ENCODE data around the gene NDUFV2.

NDUFV2 gene

DNA sequence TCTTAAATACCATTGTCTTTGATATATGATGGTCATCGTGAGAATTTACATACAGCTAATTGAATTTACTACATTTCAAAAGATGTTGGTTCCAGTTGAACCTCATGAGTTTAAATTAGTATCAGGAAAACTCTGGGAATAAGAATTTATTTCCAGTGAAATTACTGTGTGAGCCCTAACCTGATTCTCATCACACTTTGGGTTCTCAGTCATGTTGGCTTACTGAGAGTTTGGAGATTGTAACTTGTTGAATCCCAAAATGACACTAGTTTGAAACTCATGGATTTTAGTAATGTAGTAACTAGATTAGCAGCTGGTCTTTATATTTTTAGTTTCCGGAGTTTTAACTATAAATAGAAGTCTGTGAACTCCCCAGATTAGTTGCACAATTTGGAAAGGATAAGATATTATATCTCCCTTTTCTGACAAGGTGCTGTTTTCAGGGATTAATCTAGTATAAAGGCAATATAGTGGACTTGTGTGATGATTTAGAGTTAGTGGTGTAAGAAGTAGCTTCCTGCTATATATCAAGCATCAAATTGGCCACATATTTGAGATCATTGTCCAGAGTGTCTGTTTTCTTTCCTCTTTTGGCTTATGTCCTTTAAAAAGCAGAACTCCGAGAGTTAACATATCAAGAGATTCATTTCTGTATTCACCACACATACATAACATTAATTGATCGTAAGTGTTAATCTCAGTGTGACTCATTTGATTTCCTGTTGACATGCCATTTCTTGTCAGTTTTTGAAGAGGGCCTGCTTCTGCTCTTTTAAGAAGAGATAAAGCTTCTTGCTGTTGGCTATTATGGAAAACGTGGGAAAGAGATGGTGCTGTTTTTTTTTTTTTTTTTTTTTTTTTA is 15.7 kb downstream of the NDUFV2 start:
- peak; percentile 66 for DNase-seq (ENCODE audit: low spot score)

DNA sequence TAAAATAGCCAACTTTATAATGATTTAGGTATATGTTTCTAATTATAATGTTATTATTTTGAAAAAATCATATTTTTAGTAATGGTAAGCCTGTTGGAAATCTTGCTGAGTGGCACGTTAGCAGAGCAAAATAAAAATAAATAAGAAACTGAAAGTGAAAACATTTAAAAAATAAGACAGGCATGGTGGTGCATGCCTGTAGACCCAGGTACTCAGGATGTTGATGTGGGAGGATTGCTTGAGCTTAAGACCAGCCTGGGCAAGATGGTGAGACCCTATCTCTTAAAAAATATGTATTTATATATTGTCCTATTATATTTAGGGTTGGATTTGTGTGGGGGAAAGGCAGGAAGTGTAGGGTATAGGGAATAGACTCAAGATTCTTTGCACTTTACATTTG is 18.3 kb downstream of the NDUFV2 start:
- peak; percentile 35 for DNase-seq (ENCODE audit: low spot score)

DNA sequence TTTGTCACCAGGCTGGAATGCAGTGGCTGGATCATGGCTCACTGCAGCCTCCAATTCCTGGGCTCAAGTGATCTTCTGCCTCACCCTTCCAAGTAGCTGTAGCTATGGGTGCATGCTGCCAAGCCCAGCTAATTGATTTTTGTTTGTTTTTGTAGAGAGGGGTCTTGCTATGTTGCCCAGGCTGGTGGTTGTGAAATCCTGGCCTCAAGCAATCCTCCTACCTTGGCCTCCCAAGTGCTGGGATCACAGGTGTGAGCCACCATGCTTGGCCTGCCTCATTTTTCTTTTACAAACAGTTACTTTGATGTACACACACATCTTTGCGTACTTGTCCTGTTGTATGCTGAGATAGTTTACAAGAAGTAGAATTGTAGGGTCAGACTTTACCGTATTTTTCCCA is 21.0 kb downstream of the NDUFV2 start:
- no peak for DNase-seq (ENCODE audit: low spot score)

DNA sequence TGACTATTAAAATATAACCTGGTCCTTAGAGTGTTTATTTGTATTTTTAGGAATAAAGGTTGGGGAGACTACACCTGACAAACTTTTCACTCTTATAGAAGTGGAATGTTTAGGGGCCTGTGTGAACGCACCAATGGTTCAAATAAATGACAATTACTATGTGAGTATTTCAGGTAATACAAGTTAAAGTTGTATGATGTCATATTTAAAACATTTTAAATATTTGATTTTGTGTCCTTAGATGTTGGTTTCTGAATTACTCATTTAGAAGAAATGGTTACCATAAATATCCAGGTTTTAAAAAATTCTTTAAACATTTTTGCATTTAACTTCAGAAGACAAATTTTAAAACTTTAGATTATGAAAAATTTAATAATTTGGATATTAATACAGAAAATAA is 22.3 kb downstream of the NDUFV2 start:
- no peak for DNase-seq (ENCODE audit: low spot score)

DNA sequence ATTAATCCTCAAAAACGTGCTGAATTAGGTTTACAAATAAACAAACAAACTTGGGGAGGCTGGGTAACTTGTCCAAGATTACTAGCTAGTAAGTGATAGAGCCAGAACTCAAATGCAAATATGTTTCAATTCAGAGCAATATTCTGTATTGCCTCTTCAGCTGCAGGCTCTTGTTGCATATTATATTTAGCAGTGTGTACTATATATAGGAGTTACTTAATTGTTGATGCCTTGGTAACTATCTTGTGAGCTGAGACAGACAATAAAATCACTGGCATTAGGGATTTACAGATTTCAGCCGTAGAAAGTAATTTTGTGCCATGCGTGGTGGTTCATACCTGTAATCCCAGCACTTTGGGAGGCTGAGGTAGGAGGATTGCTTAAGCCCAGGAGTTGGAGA is 23.8 kb downstream of the NDUFV2 start:
- DNase-seq (ENCODE audit: low spot score): no peak

DNA sequence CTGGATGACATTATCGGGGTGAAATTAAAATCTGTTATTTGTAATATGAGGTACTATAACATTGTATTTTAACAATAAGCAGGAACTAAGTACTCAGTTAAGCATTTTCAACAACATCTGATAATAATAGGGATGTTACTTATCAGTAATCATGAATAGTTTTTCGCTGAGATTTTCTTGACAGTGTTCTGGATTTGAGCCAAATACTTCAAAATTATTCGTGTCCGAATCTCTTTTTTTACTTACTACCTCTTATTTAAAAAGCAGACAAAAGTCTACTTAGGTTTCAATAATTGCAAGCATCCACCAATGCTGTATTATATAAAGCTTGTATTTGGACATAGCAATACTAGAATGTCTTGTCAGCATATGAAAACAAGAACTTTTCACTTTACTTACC is 27.7 kb downstream of the NDUFV2 start:
- DNase-seq (ENCODE audit: low spot score): no peak

DNA sequence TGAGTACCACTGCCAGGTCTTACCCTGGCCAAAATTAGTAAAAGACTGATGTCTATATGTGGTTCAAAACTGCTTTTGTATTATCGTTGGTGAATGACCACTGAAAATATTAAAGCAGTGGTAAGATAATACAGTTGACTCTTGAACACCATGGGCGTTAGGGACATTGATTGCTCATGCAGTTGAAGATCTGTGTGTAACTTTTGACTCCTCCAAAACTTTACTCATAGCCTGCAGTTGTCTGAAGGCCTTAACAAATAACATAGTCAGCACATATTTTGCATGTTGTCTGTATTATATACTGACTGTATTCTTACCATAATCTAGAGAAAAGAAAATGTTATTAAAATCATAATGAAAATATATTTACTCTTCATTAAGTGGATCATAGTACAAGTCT is 28.3 kb downstream of the NDUFV2 start:
- DNase-seq (ENCODE audit: low spot score): no peak

DNA sequence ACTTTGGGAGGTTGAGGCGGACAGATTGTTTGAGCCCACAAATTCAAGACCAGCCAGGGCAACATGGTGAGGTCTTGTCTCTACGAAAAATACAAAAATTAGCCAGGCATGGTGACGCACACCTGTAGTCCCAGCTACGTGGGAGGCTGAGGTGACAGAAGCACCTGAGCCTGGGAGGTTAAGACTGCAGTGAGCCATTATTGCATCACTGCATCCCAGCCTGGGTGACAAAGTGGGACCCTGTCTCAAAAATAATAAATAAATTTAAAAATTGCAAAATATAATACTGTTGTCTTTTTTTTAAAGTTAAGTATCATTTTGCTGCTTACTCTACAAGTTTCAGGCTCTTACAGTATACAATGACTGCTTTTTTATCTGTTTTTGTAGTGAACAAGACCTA is 30.1 kb downstream of the NDUFV2 start:
- DNase-seq (ENCODE audit: low spot score): no peak

DNA sequence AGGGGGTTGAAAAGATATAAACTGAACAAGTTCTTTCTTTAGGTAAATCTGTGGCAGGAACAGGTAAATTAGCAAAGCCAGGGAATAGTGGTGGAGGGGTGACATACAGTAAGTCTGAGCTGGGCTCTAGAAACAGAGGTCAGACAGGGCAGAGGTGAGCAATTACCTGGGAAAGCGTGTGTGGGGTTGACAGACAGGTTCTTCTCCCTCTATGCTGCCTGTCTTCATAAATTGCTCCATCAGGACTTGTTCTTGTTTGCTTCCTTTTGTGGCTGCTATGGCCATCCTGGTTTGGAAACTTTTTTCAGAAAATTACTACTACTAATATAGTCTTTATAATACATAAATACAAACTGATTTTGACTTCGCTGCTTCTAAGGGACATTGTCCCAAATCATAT is 30.7 kb downstream of the NDUFV2 start:
- no peak for DNase-seq (ENCODE audit: low spot score)

DNA sequence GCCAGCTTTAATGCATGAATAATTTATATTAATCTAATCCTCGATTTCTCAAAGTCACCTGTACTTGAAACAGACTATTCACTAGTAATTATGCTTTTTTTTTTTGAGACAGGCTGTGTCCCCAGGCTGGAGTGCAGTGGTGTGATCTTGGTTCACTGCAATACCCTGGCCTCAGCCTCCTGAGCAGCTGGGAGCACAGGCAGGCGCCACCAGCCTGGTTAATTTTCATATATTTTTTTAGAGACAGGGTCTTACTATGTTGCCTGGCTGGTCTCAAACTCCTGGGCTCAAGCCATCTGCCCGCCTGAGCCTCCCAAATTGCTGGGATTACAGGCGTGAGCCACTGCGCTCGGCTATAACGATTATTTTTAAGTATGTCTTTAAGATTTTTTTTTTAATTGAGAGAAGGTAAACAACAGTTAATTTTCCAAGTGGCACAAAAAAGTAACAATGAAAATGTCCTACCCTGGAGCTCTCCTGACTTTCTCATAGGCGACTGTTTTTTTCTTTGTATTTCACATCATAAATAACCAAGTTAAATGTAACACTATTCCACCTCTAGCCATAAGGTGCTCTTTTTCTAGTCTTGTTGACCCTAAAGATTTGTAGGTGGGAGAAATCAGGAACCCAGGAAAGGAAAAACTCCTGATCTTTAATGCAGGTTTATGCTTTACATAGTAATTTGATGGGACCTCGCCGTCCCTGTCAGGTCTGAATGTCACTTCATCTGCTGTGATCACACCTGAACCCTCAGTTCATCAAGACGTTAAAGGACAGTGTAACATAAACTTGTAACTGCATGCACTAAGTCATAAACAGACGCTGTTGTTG is 32.8 kb downstream of the NDUFV2 start:
- DNase-seq (ENCODE audit: low spot score): no peak

DNA sequence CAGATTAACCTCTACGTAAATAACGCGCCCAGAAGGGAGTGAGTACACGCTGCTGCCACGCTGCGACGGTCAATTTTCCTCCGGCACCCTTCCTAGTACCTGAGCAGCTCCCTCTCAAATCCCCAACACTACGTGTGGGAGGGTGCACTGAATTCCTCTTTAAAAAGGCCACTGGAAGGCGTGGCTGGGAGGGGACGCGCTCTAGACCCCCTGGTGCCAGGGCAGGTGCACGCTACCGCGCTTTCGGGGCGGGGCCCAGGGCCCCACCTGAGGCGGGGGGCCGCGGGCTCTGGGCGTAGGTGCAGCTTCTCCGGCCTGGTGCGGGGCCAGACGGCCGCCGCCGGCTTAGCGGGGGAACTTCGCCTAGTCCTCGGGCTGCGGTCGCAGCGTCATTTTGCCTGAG is 33.4 kb downstream of the NDUFV2 start:
- peak; percentile 39 for DNase-seq (ENCODE audit: low spot score)

DNA sequence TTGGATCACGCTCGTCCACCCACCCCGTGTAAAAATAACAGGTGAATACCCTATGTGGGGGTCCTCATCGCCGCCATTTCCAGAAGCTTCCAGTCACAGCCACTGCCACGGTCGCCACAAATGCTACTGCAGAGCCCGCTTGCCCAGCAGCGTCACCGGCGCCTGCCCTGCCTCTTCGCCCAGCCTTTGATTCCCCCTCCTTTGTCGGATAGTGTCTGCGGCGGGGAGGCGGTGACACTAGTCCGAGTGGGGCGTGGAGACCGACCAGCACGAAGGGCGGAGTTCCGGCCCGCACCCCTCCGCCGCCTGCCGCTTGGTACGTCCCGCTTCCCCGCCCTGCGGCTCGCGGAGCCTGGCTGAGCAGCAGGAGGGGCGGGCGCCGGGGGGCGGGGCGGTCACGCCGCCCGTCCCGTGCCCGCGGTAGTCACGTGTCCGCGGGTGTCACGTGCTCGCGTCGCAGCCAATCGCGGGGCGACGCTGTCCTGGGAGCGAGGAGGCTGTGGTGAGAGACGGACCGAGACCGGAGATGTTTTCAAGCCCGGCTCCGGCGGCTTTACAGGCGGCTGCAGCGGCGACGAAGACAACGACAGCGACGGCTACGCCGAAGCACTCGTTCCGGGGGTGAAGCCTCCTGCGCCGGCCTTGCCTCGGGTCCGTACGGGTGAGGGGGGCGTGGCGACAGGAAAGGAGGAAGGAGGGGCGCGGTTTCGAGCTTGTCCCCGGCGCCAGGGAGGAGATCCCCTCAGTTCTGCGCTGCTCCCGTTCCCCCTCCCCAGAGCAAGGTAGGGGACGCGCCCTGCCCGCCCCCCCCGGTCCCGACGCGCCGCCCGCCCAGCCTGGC is 34.0 kb downstream of the NDUFV2 start, which contains the start of gene ANKRD12:
ANKRD12 (plus strand) TSS at position 467 of the 841 bp plus-strand sequence. CDS start 45,652 bp downstream, outside the sequence.
- DNase-seq (ENCODE audit: low spot score): peak; percentile 97

DNA sequence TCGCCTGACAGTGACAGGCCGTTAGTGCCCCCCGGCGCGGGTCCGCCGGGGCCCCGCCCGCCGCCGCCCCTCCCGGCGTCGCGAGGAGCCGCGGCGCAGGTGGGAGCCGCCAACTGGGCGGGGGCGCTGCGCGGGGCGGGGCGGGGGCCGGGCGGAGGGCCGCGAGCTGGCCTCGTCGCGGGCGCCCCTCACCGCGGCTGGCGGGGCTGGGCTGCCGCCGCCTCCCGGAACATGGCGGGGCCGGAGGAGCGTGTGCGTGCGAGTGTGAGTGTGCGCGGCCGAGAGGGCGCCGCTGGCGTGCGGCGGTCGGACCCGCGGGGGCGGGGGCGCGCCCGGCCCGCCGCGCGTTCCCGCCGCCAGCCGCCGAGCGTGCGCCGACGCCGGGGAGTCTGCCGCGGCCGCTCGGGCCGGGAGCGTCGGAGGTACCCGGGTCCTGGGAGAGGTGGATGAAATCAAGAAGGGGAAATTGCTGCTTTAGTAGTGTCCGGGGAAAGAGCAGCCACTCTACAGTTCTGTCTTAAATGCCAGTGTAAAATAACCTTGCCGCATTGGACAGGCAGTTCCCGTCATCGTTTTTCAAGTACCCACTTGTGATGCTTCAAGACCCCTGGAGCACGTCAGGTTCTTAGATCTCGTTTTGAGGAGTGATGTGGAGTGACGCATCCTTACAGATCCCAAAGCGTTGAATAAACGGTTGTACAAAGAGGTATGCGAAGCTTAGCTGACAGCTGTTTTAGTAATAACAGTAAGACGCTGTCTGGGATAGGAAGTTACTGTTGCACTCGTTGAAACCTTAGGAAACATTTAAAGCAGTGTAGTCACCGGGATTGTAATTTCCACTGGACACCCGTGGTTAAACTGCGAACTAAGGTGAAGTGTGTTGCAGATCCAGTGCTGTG is 34.9 kb downstream of the NDUFV2 start:
- peak; percentile 73 for DNase-seq (ENCODE audit: low spot score)

DNA sequence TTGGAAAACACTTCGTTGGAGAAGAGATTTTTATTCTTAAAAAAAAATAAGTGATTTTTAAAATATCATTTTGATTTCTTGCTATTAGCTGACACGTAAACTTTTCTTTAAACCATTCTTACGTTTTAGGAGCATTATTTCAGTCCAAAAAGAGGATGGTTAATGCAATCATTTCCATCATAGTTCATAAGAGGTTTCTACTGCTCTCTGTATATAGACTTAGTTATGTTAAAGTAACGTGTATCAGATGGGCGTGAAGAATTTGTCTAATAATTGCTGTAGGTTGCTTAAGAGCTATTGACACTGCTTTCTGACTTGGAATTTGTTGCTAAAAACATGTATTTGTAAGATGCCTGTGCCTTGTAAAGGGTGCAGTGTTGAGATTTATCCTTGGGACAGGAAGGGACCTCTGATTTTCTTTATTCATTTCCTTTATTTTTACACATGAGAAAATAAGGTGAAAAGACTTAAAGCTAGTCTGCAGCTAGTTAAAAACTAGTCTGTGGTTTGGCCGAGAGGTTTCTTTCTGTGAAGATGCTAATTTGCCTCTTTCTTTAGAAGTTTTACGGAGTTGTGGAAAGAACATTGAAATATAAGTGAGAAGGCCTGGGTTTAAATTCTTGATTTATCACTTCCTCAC is 37.0 kb downstream of the NDUFV2 start:
- DNase-seq (ENCODE audit: low spot score): no peak

DNA sequence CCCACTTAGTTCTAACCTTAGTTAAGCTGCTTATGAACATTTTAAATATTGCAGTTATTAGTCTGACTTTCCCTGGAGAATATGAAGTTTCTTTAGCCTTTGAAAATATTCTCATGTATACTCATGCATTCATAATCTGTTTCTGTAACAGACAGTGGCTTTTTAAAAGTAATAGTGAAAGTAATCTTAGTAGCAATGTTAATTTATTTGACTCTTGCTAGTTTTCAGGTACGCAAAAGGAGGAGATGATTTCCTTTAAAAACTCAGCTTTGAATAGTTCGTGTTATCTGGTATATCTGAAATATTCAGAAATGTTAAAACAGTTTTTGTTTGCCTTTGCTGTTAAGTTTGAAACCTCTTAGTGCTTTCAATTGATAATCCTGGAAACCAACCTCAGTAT is 37.9 kb downstream of the NDUFV2 start:
- DNase-seq (ENCODE audit: low spot score): no peak

DNA sequence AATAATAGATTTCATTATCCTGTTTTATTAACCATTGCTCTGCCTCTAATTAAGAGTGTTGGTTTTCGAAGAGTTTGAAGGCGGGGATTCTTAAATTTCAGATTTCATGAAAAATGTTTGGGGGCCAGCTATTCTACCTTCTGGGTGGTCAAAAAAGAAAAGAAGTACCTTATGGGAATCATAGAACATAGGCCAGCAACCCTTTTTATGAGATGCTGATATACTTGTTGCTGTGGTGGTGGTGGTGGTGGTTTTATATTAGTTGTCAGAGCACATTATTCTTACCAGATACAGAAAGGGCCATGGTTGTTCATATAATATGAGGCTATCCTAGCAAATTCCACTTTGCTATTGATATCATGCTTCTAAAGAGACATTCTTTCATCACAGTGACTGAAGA is 38.5 kb downstream of the NDUFV2 start:
- DNase-seq (ENCODE audit: low spot score): no peak

DNA sequence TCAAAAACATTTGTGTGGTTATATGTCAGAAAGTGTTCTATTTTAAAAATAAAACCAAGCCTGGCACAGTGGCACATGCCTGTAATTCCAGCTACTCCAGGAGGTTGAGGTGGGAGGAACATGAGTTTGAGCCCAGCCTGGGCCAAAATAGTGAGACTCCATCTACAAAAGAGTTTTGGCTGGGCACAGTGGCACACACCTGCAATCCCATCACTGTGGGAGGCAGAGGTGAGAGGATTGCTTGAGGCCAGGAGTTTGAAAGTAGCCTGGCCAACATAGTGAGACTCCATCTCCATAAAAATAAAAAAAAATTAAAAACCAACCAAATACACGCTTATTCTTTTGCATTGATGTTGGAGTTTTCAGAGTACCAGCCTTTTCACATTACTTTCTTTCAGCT is 43.7 kb downstream of the NDUFV2 start:
- no peak for DNase-seq (ENCODE audit: low spot score)

DNA sequence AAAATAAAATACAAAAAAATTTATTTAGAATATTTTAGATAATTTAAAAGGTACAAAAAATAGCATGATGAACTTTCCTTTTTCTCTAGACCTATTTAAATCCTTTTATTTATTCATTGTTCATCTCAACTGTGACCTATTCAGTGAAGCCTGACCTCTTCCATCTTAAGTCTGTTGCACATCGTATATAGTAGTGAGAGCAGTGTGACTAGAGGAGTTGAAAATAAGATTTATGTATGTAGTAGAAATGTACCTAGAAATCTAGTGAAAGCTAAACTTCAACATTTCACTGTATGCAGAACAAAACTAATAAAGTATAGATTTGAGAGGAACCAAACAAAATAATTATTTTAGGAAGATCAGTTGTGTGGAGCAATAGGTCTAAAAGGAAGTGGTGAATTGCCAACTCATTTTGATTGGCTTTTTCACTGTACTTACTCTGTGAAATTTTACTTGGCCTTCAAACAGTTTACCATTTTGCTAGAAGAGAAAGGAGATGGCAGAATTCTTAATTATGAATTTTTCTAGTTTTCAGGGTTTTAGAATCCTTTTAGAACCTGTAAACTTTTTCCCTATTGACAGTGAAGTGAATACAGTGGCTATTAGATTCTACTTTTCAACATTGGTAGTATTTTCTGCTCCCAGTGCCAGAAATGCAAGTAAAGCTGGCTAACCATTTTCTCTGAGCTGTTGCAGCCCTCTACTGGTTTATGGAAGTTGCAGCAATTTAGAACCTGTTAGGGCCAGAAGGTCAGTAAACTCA is 45.1 kb downstream of the NDUFV2 start:
- DNase-seq (ENCODE audit: low spot score): peak; percentile 63

DNA sequence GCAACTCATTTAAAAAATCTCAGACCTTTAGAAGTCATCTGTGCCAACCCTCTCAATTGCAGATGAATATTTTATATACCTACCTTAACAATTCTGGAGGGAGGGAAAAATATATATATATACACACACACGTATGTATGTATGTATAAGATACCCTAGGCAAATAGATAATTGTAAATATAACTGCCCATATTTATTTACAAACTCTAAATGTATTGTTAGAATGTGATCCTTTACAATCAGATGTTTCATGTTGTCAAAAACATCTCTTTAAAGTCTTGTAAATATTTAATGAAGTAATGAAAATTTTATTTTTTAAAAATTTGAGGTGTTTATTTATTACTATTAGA is 45.7 kb downstream of the NDUFV2 start:
- no peak for DNase-seq (ENCODE audit: low spot score)

DNA sequence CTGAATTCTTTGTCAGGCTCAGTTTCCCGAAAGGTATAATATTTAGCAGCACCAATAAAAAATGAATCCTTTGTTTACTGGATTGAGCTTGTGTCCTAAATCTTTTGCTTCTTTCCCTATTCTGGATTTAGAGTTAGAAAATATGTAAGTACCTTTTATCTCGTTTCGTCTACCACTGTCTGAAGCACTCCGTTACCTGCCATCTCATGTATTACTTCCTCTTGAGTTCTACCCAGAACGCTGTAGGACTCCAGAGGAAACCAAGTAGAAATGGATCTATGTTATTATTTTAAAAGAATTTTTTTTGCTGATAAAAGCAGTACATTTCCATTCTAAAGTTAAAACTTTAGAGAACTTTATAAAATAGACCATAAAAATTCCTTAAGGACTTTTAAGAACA is 47.6 kb downstream of the NDUFV2 start:
- DNase-seq (ENCODE audit: low spot score): no peak
